Cardiac muscle cell (in vitro differentiated cells and primary cell): ENCODE data around the gene BMP8B. TPM values are rescaled to one million over a fixed set of nuclear protein-coding genes. Genes with fewer than 3 reads are reported as not detected.

ENCODE experiments used
- DNase-seq, 2 donors: peaks; one replicate each; pipeline versions ENCODE4 v3.0.0 to v3.0.0-alpha.2; 2010 to 2017; ENCODE audit warnings: low read depth in 1 of 2, low spot score in 1 of 2
- H3K27ac ChIP-seq: fragments of 200-600 bp; sonication (generic); 2 replicates; pipeline ENCODE4 v1.5.1; 2016
- H3K27me3 ChIP-seq: fragments of 200-600 bp; sonication (generic); 2 replicates; pipeline ENCODE4 v1.6.0; 2016; ENCODE audit warnings: control low read depth
- H3K36me3 ChIP-seq: fragments of 200-600 bp; sonication (generic); 2 replicates; pipeline ENCODE4 v1.5.1; 2016; ENCODE audit warnings: control low read depth
- H3K4me1 ChIP-seq: fragments of 200-600 bp; sonication (generic); 2 replicates; pipeline ENCODE4 v1.8.1; 2017; ENCODE audit warnings: low read depth, mild to moderate bottlenecking, mixed run types
- H3K4me3 ChIP-seq: fragments of 200-600 bp; sonication (generic); 2 replicates; pipeline ENCODE4 v1.5.1; 2016; ENCODE audit warnings: mild to moderate bottlenecking
- H3K9me3 ChIP-seq: fragments of 200-600 bp; sonication (generic); 2 replicates; pipeline ENCODE4 v1.5.1; 2017; ENCODE audit warnings: low read depth, mild to moderate bottlenecking, control low read depth
- polyA plus RNA-seq: library from polyadenylated mRNA; unstranded; fragments of >200 nt; fragmentation: Nextera tagmentation; extraction: Ambion mirVana; gene quantifications from 2 replicates; pipeline ENCODE4 v1.2.1, GENCODE V29; 2016
- total RNA-seq: library from RNA; depleted of rRNA; stranded (reverse); fragments of >200 nt; gene quantifications from 2 replicates; pipeline ENCODE4 v1.2.3, GENCODE V29; 2016
- TF ChIP-seq, protein P1 (sequence below): IDR thresholded peaks from 2 replicates; pipeline ENCODE4 v1.5.1; 2012; ENCODE audit warnings: low read depth, mild to moderate bottlenecking, low read length

BMP8B gene
- total and polyA plus RNA-seq, 2 experiments from 2014 or later: 0.02 TPM; not detected in 1

DNA sequence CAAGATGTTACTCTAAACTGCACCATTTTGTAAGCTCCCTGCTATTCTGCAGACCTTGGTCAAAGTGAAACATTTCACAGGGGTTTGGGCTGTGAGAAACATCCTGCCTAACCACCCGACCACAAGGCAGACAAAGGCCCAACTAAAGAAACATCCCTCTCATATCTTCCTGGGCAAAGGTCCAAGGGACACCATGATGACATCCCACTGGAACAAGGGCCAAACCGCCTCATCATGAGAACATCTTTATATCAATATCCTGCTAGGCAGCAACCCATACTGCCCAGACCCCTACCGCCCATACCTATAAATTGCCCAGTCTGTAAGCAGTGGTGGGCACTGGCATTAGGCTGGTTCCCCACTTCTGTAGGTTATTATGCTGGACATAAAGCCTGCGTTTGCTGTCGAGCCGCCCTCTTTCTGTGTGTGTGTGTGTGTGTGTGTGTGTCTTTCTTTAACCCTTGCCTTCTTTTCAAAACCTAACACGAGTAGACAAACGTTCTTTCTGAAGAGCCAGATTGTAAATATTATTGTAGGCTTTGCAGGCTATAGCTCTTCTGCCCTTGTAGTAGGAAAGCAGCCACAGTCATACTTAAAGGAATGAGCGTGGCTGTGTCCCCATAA, 51.0 kb downstream of the BMP8B start:
- H3K4me1 ChIP-seq: peaks cover 6% of the 10 kb centered on the region
- no peaks in the 10 kb centered on the region for H3K9me3 ChIP-seq
- peak in 1 of 2 donors; percentile 75 for DNase-seq
- peaks cover 51% of the 10 kb centered on the region for H3K27me3 ChIP-seq
- no peak overlapping the region for H3K4me3 ChIP-seq
- TF ChIP-seq, protein P1, sequence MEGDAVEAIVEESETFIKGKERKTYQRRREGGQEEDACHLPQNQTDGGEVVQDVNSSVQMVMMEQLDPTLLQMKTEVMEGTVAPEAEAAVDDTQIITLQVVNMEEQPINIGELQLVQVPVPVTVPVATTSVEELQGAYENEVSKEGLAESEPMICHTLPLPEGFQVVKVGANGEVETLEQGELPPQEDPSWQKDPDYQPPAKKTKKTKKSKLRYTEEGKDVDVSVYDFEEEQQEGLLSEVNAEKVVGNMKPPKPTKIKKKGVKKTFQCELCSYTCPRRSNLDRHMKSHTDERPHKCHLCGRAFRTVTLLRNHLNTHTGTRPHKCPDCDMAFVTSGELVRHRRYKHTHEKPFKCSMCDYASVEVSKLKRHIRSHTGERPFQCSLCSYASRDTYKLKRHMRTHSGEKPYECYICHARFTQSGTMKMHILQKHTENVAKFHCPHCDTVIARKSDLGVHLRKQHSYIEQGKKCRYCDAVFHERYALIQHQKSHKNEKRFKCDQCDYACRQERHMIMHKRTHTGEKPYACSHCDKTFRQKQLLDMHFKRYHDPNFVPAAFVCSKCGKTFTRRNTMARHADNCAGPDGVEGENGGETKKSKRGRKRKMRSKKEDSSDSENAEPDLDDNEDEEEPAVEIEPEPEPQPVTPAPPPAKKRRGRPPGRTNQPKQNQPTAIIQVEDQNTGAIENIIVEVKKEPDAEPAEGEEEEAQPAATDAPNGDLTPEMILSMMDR: no peak
- H3K36me3 ChIP-seq: peaks cover 17% of the 10 kb centered on the region
- H3K27ac ChIP-seq: no peak overlapping the region

DNA sequence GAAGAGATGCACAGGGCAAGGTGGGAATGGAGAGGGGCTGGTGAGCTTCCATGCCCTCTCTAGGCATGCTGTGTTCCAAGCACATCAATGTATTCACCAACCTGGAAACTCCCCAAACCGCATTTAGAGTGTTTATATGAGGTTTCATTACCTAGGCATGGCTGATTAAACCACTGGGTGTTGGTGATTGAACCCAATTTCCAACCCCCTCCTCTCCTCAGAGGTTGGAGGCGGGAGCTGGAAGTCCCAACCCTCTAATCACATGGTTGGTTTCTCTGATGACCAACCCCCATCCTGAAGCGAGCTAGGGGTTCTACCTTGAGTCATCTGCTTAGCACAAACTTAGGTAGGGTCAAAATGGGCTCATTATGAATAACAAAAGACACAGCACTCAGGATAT, 52.9 kb downstream of the BMP8B start:
- peaks cover under 1% of the 10 kb centered on the region for H3K36me3 ChIP-seq
- H3K27ac ChIP-seq: no peak overlapping the region
- peaks cover 6% of the 10 kb centered on the region for H3K4me1 ChIP-seq
- TF ChIP-seq, protein P1: no peak
- H3K9me3 ChIP-seq: no peaks in the 10 kb centered on the region
- no peak overlapping the region for H3K4me3 ChIP-seq
- DNase-seq: no peak
- H3K27me3 ChIP-seq: peaks cover 70% of the 10 kb centered on the region

DNA sequence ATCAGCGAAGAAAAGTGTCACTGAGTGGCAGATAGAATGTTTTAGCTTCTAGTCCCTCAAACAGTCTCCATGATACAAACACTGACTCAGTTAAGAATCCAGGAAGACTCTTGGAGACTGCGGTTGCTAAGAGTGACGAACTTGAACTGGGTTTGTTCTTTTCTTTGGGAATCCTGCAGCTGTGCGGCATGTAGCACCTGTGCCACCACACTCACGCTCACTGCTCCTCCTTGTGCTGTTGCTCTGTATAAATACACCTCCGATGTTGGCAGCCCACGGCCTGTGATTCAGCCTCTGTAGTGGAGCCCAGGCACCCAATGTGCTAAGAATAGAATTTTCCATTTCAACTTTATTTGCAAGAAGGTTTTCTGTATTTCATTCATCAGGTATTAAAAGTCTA, 55.5 kb downstream of the BMP8B start:
- Histone ChIP-seq H3K9me3 (no peaks in the 10 kb centered on the region), H3K27ac (no peak overlapping the region), H3K4me1 (no peaks in the 10 kb centered on the region), H3K27me3 (peaks cover 96% of the 10 kb centered on the region), H3K4me3 (no peak overlapping the region), H3K36me3 (no peaks in the 10 kb centered on the region)
- no peak for DNase-seq
- TF ChIP-seq, protein P1: no peak

DNA sequence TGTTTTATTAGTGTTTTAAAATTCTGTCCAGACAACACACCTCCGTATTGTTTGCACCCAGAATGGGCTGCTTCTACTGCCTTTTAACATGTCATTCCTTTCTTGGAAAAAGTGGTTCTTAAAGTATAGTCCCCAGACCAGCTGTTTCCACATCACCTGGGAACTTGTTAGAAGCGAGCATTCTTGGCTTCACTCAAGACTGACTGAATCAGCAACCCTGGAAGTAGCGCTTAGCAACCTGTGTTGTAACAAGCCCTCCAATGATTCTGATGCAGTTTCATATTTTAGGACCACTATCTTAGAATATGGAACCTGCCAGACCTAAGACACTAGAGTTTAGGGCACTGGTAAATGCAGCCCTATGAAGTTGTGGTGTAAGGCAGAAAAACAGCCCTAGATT, 55.9 kb downstream of the BMP8B start:
- Histone ChIP-seq H3K36me3 (no peaks in the 10 kb centered on the region), H3K4me1 (no peaks in the 10 kb centered on the region), H3K4me3 (no peak overlapping the region), H3K27me3 (peaks cover 97% of the 10 kb centered on the region), H3K9me3 (no peaks in the 10 kb centered on the region), H3K27ac (no peak overlapping the region)
- TF ChIP-seq, protein P1: no peak
- peak in 1 of 2 donors; percentile 27 for DNase-seq

DNA sequence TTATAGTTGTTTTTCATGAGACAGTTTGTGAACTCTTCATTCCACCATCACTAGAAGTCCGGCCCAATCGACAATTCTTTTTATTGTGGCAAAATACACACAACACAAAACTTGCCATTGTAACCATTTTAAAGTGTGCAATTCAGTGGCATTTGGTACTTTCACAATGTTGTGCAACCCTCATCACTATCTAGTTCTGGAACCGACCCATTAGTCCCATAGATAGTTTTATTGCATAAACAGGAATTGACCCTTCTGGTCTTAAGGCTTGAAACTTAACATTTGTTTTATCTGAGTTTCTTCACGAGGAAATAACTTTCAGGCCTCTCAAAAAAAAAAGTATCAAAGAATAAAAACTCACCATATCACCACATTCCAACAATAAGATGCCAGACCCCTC, 58.8 kb downstream of the BMP8B start:
- H3K27me3 ChIP-seq: peaks cover 100% of the 10 kb centered on the region

More for the DNA sequence above, 58.8 kb downstream of the BMP8B start:
- TF ChIP-seq, protein P1: no peak
- DNase-seq: peak in 1 of 2 donors; percentile 43
- no peak overlapping the region for H3K27ac ChIP-seq
- no peaks in the 10 kb centered on the region for H3K36me3 ChIP-seq
- no peaks in the 10 kb centered on the region for H3K9me3 ChIP-seq
- H3K4me3 ChIP-seq: no peak overlapping the region
- H3K4me1 ChIP-seq: no peaks in the 10 kb centered on the region
